GM10248 (cell line): ENCODE data around the gene EVI2A.
"Not testable (repeated sequence)": the region's sequence is repeated elsewhere in the genome, so short reads cannot be mapped to it uniquely, and the experiment has no call there.

Source experiments
- CTCF ChIA-PET: fragments of 300-600 bp; sonication (Branson Sonifier 250); formaldehyde crosslinking; extraction: SDS; loops from one replicate; lab custom pipeline; 2021; ENCODE audit warnings: antibody characterized with exemption; lab: Yijun Ruan, JAX
- POLR2A ChIA-PET: fragments of 350-650 bp; sonication (Branson Sonifier 250); formaldehyde crosslinking; extraction: SDS; loops from one replicate; lab custom pipeline; 2020; ENCODE audit warnings: antibody characterized with exemption; lab: Yijun Ruan, JAX
- DNase-seq: peaks from one replicate; pipeline ENCODE4 v3.0.0; 2012; ENCODE audit errors: extremely low spot score
- TF ChIP-seq, protein P1 (sequence below): IDR thresholded peaks from 2 replicates; pipeline ENCODE4 v1.5.1; 2012; ENCODE audit warnings: mild to moderate bottlenecking, low read depth; ENCODE audit errors: extremely low read depth, missing control alignments, control extremely low read depth

EVI2A gene

GRCh38 chr17:31318298-31318801, 3.1 kb downstream of the EVI2A start:
- DNase-seq = no peak
- POLR2A ChIA-PET = no interaction called here
- CTCF ChIA-PET = interaction anchor here (1.3 to 1.4 kb wide), 2 partner anchors 8 to 54 kb away, joined by 3 to 6 read pairs; no protein-coding TSS in a partner anchor
- TF ChIP-seq, protein P1, sequence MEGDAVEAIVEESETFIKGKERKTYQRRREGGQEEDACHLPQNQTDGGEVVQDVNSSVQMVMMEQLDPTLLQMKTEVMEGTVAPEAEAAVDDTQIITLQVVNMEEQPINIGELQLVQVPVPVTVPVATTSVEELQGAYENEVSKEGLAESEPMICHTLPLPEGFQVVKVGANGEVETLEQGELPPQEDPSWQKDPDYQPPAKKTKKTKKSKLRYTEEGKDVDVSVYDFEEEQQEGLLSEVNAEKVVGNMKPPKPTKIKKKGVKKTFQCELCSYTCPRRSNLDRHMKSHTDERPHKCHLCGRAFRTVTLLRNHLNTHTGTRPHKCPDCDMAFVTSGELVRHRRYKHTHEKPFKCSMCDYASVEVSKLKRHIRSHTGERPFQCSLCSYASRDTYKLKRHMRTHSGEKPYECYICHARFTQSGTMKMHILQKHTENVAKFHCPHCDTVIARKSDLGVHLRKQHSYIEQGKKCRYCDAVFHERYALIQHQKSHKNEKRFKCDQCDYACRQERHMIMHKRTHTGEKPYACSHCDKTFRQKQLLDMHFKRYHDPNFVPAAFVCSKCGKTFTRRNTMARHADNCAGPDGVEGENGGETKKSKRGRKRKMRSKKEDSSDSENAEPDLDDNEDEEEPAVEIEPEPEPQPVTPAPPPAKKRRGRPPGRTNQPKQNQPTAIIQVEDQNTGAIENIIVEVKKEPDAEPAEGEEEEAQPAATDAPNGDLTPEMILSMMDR = no peak

- POLR2A ChIA-PET = no interaction called here
- DNase-seq = no peak
- TF ChIP-seq, protein P1 = no peak
- CTCF ChIA-PET = no interaction called here
These were observed 6.7 kb downstream of the EVI2A start for GRCh38 chr17:31314782-31315100.

DNA sequence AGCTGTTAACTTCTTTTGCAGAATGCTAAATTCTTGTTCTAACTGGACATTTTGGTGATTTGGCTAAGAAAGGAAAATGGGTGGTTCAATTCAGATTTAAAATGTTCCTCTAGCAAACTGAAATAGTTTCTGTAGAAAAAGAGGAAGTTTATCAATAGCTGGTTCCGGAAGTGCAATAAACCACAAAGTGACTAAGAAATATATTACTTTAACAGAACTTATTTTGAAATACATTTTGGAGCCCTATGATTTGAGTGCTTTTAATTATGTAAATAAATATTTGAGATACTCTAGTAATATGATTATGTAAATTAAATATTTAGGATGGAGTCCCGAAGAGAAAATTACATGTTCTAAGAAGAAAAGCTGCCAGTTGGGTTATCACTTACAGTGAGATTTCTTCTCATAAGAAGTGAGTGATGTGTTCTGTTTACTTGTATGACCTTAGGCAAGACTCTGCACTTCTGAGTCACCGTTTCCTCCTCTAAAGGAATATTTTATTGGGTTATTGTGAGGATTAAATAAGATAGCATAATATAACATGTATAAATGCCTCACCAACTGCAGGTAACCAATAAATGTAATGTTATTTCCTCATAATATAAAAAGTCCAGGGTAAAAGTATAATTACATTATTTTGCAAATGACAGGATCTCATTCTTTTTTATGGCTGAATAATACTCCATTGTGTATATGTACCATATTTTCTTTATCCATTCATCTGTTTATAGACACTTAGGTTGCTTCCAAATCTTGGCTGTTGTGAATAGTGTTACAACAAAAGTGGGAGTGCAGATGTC, 7.2 kb downstream of the EVI2A start, which contains the start of gene EVI2B:
Gene EVI2B (minus strand): TSS at position 73 of the 800 bp plus-strand sequence. CDS start 8,445 bp downstream, outside the sequence.
- ChIA-PET POLR2A (no interaction called here), CTCF (no interaction called here)
- peak; percentile 31 for DNase-seq
- TF ChIP-seq, protein P1 = no peak

DNA sequence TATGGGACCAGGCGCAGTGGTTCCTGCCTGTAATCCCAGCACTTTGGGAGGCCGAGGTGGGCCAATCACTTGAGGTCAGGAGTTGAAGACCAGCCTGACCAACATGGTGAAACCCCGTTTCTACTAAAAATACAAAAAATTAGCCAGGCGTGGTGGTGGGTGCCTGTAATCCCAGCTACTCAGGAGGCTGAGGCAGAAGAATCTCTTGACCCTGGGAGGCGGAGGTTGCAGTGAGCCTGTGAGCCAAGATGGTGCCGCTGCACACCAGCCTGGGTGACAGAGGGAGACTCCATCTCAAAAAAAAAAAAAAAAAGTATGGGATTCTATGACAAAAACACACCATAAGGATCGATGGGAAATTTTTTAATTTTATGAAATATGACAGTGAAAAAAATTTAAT, 9.2 kb downstream of the EVI2A start:
- POLR2A ChIA-PET, DNase-seq: not testable (repeated sequence)

GRCh38 chr17:31311526-31311925, 9.9 kb downstream of the EVI2A start:
- DNase-seq = no peak
- ChIA-PET CTCF (interaction anchor here (0.9 to 1.1 kb wide), 3 partner anchors 12 to 217 kb away, joined by 3 to 6 read pairs (median 3); no protein-coding TSS in a partner anchor), POLR2A (interaction anchor here (0.5 kb wide), 1 partner anchor 8 kb away, joined by 3 read pairs; no protein-coding TSS in a partner anchor)
- TF ChIP-seq, protein P1 = no peak

More for the DNA sequence above, 9.2 kb downstream of the EVI2A start:
- TF ChIP-seq, protein P1 = peak; percentile 18
- CTCF ChIA-PET = interaction anchor here (0.9 to 1.1 kb wide), 3 partner anchors 12 to 216 kb away, joined by 3 to 6 read pairs (median 3); no protein-coding TSS in a partner anchor

GRCh38 chr17:31310886-31311285, 10.5 kb downstream of the EVI2A start:
- ChIA-PET CTCF (interaction anchor here (1.1 to 1.7 kb wide), 2 partner anchors 8 to 13 kb away, joined by 3 to 6 read pairs; no protein-coding TSS in a partner anchor), POLR2A (interaction anchor here (0.5 kb wide), 1 partner anchor 9 kb away, joined by 3 read pairs; no protein-coding TSS in a partner anchor)
- DNase-seq = no peak
- TF ChIP-seq, protein P1 = no peak
